K562 (cell line): ENCODE measurements around the gene ZNF41.

Source experiments
- CBX5 ChIP-seq: IDR thresholded peaks from 2 replicates; pipeline ENCODE4 v1.6.1; 2014; ENCODE audit warnings: low read depth, borderline replicate concordance
- ETV5 ChIP-seq: sonication (generic); formaldehyde crosslinking; IDR thresholded peaks from 2 replicates; pipeline ENCODE4 v1.4.0; 2020; ENCODE audit warnings: low read depth, mild to moderate bottlenecking, missing genetic modification reagents
- FUS ChIP-seq: fragments of 200-400 bp; formaldehyde crosslinking; optimal IDR thresholded peaks from 2 replicates; pipeline ENCODE3; 2017; ENCODE audit warnings: low read depth, low read length
- HDAC2 ChIP-seq: fragments of 450-650 bp; IDR thresholded peaks from 2 replicates; pipeline ENCODE4 v1.6.1; 2016; ENCODE audit warnings: mild to moderate bottlenecking
- NR2C2 ChIP-seq, 2 experiments: fragments of 200-800 bp in 1 of 2; sonication (Bioruptor generic) in 1 of 2; sonication (generic) in 1 of 2; formaldehyde crosslinking in 1 of 2; IDR thresholded peaks; 2 replicates each; pipeline versions ENCODE4 v1.6.1 to v1.8.0; 2016 to 2022; ENCODE audit warnings: mild to moderate bottlenecking in 1 of 2, missing compliant biosample characterization in 1 of 2, missing genetic modification characterization in 1 of 2, missing genetic modification reagents in 1 of 2
- PHF8 ChIP-seq: fragments of 200-600 bp; sonication (generic); IDR thresholded peaks from 2 replicates; pipeline ENCODE4 v1.6.1; 2012; ENCODE audit warnings: mixed run types, mild to moderate bottlenecking, inconsistent platforms, low read length, moderate library complexity, borderline replicate concordance
- RHOXF2B ChIP-seq: fragments of 250-450 bp; sonication (Bioruptor Pico); conservative IDR thresholded peaks from 2 replicates; pipeline ENCODE4 v1.5.1; 2021
- TAF15 ChIP-seq: fragments of 200-400 bp; formaldehyde crosslinking; IDR thresholded peaks from 2 replicates; pipeline ENCODE4 v1.6.1; 2017; ENCODE audit warnings: mild to moderate bottlenecking, low read depth, low read length, moderate library complexity
- TBP ChIP-seq: optimal IDR thresholded peaks from 2 replicates; pipeline ENCODE3; 2011; ENCODE audit warnings: low read depth, low read length, improper control_type of control experiment
- ZNF354B ChIP-seq: fragments of 250-450 bp; sonication (Bioruptor Pico); IDR thresholded peaks from 2 replicates; pipeline ENCODE4 v1.4.0; 2020
- TF ChIP-seq, protein P1 (sequence below): sonication (generic); formaldehyde crosslinking; IDR thresholded peaks from 2 replicates; pipeline ENCODE4 v1.8.1; 2023; ENCODE audit warnings: mild to moderate bottlenecking, missing genetic modification reagents
- TF ChIP-seq, protein P2 (sequence below), 3 experiments: IDR thresholded peaks in 2 of 3; conservative IDR thresholded peaks in 1 of 3; 2 replicates each; pipeline ENCODE4 v1.5.1; 2011 to 2012; ENCODE audit warnings: low read length in 3 of 3, mild to moderate bottlenecking in 3 of 3, control low read depth in 2 of 3, improper control_type of control experiment in 1 of 3, inconsistent platforms in 1 of 3, low read depth in 1 of 3, mixed read lengths in 1 of 3, moderate library complexity in 1 of 3; ENCODE audit not compliant: insufficient read depth in 2 of 3

DNA sequence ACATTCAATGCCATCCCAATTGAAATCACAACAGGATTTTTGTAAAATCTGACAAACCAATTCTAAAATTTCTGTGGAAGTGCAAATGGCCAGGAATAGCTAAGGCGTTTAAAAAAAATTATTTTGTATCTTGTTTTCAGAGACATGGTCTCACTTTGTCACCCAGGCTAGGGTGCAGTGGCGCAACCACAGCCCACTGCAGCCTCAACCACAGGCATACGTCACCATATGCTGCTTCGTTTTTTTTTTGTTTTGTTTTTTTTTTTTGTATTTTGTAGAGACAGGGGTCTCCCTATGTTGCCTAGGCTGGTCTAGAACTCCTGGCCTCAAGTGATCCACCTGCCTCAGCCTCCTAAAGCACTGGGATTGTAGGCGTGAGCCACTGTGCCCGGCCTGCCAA, 24.5 kb downstream of the ZNF41 start:
- TF ChIP-seq, protein P1, sequence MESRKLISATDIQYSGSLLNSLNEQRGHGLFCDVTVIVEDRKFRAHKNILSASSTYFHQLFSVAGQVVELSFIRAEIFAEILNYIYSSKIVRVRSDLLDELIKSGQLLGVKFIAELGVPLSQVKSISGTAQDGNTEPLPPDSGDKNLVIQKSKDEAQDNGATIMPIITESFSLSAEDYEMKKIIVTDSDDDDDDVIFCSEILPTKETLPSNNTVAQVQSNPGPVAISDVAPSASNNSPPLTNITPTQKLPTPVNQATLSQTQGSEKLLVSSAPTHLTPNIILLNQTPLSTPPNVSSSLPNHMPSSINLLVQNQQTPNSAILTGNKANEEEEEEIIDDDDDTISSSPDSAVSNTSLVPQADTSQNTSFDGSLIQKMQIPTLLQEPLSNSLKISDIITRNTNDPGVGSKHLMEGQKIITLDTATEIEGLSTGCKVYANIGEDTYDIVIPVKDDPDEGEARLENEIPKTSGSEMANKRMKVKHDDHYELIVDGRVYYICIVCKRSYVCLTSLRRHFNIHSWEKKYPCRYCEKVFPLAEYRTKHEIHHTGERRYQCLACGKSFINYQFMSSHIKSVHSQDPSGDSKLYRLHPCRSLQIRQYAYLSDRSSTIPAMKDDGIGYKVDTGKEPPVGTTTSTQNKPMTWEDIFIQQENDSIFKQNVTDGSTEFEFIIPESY (CRISPR knock-in tag), result no peak
- TF ChIP-seq ETV5 (CRISPR knock-in tag) (no peak), FUS (no peak), PHF8 (no peak), ZNF354B (CRISPR knock-in tag) (no peak), NR2C2 (CRISPR knock-in tag; IDR thresholded peaks at IDR 0.05) (no peak), NR2C2 (tag; IDR thresholded peaks at IDR 0.05) (no peak), HDAC2 (no peak), TAF15 (no peak), TBP (no peak), RHOXF2B (CRISPR knock-in tag) (no peak), CBX5 (no peak)
- TF ChIP-seq, protein P2, sequence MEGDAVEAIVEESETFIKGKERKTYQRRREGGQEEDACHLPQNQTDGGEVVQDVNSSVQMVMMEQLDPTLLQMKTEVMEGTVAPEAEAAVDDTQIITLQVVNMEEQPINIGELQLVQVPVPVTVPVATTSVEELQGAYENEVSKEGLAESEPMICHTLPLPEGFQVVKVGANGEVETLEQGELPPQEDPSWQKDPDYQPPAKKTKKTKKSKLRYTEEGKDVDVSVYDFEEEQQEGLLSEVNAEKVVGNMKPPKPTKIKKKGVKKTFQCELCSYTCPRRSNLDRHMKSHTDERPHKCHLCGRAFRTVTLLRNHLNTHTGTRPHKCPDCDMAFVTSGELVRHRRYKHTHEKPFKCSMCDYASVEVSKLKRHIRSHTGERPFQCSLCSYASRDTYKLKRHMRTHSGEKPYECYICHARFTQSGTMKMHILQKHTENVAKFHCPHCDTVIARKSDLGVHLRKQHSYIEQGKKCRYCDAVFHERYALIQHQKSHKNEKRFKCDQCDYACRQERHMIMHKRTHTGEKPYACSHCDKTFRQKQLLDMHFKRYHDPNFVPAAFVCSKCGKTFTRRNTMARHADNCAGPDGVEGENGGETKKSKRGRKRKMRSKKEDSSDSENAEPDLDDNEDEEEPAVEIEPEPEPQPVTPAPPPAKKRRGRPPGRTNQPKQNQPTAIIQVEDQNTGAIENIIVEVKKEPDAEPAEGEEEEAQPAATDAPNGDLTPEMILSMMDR (IDR thresholded peaks at IDR 0.05 in 2 of 3, conservative IDR thresholded peaks at IDR 0.05 in 1 of 3; ENCODE audit: insufficient read depth in 2 of 3, low read depth in 1 of 3, low read length in 3 of 3), result no peak
